ENCODE data around the gene QARS1. TPM values are rescaled to one million over a fixed set of nuclear protein-coding genes. Genes with fewer than 3 reads are reported as not detected.

Gene QARS1
- total RNA-seq, 1 experiment from 2014 or later, result 172 TPM

DNA sequence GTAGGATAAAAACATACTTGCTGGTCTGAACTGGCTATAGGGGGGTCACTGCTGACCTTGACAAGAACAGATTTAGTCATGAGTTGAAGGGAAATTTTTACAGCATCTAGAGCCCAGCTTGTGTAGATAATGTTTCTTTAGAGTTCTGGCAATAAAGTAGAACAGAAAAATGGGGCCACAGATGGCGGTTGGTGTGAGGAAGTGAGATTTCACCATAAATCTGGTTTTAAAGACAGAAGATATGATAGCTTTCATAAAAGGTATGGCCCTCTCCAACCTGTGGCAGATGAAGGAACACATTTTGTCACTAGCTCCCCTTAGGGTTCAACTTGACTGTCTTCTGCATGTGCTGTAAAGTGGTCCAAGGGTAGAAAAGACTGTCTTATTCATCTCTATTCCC, 51.0 kb downstream of the QARS1 start:
- DNase-seq (ENCODE audit: low spot score), result no peak

Other genes with a start within 250 kb of the QARS1 start
- 23.9 and 45.5 TPM in 2 replicates for gene SLC25A20, start 205.9 kb downstream of the QARS1 start, total RNA-seq (2014; rRNA removed; shearing (Covaris generic))
- 71.3 and 76.1 TPM in 2 replicates for gene ARIH2, start 185.9 kb downstream of the QARS1 start, total RNA-seq (2014; rRNA removed; shearing (Covaris generic))
- 20.7 and 21.2 TPM in 2 replicates for gene P4HTM, start 114.5 kb downstream of the QARS1 start, total RNA-seq (2014; rRNA removed; shearing (Covaris generic))
- 63.7 and 76.1 TPM in 2 replicates for gene WDR6, start 97.4 kb downstream of the QARS1 start, total RNA-seq (2014; rRNA removed; shearing (Covaris generic))
- gene DALRD3, start 86.2 kb downstream of the QARS1 start, total RNA-seq (2014; rRNA removed; shearing (Covaris generic)), result 36.1 and 50.0 TPM in 2 replicates
- gene NDUFAF3, start 82.6 kb downstream of the QARS1 start, total RNA-seq (2014; rRNA removed; shearing (Covaris generic)), result 96.8 and 112 TPM in 2 replicates
- 218 and 219 TPM in 2 replicates for gene IMPDH2, start 75.4 kb downstream of the QARS1 start, total RNA-seq (2014; rRNA removed; shearing (Covaris generic))
- 79.1 and 82.7 TPM in 2 replicates for gene QRICH1, start 10.7 kb downstream of the QARS1 start, total RNA-seq (2014; rRNA removed; shearing (Covaris generic))
- gene USP19, start 16.1 kb upstream of the QARS1 start, total RNA-seq (2014; rRNA removed; shearing (Covaris generic)), result 48.3 and 54.2 TPM in 2 replicates
- 189 and 192 TPM in 2 replicates for gene LAMB2, start 28.3 kb upstream of the QARS1 start, total RNA-seq (2014; rRNA removed; shearing (Covaris generic))
- gene CCDC71, start 61.6 kb upstream of the QARS1 start, total RNA-seq (2014; rRNA removed; shearing (Covaris generic)), result 18.8 and 25.6 TPM in 2 replicates
- gene KLHDC8B, start 66.8 kb upstream of the QARS1 start, total RNA-seq (2014; rRNA removed; shearing (Covaris generic)), result 9.0 and 16.0 TPM in 2 replicates
- gene C3orf62, start 172.5 kb upstream of the QARS1 start, total RNA-seq (2014; rRNA removed; shearing (Covaris generic)), result 0.41 and 0.67 TPM in 2 replicates
- gene USP4, start 235.3 kb upstream of the QARS1 start, total RNA-seq (2014; rRNA removed; shearing (Covaris generic)), result 9.4 and 13.5 TPM in 2 replicates